SIG-M5 treated with dmso at 0.1 percent for 504 hours (cell line): ENCODE results near the gene CCDC47.
"Not testable (repeated sequence)": the region's sequence is repeated elsewhere in the genome, so short reads cannot be mapped to it uniquely, and the experiment has no call there.

ENCODE experiments used
- DNase-seq: peaks from one replicate; lab custom pipeline; 2025; ENCODE audit not compliant: unreplicated experiment; lab: John Stamatoyannopoulos, UW

CCDC47 gene

GRCh38 chr17:63773272-63774140 lies at the start of gene CCDC47:
TSS of gene CCDC47 (minus strand) at chr17:63773597. CDS start at chr17:63766175, 7,422 bp downstream.
- peak; percentile 99 for DNase-seq

- no peak for DNase-seq
Measured at GRCh38 chr17:63822537-63822936, 49.1 kb upstream of the CCDC47 start.

- DNase-seq, result no peak
Measured at GRCh38 chr17:63821804-63822203, 48.4 kb upstream of the CCDC47 start.

- no peak for DNase-seq
Measured at GRCh38 chr17:63820963-63821561, 47.7 kb upstream of the CCDC47 start.

GRCh38 chr17:63819585-63820537 lies 46.5 kb upstream of the CCDC47 start:
- no peak for DNase-seq

GRCh38 chr17:63819131-63819530 lies 45.7 kb upstream of the CCDC47 start:
- no peak for DNase-seq

GRCh38 chr17:63817736-63818385 lies 44.5 kb upstream of the CCDC47 start:
- no peak for DNase-seq

- no peak for DNase-seq
Measured at GRCh38 chr17:63816669-63817068, 43.3 kb upstream of the CCDC47 start.

GRCh38 chr17:63816123-63816522 lies 42.7 kb upstream of the CCDC47 start:
- DNase-seq, result no peak

GRCh38 chr17:63809970-63810369 lies 36.6 kb upstream of the CCDC47 start:
- DNase-seq, result no peak

- no peak for DNase-seq
Measured at GRCh38 chr17:63805591-63805990, 32.2 kb upstream of the CCDC47 start.

GRCh38 chr17:63804328-63804727 lies 30.9 kb upstream of the CCDC47 start:
- no peak for DNase-seq

- no peak for DNase-seq
Measured at GRCh38 chr17:63800783-63801182, 27.4 kb upstream of the CCDC47 start.

GRCh38 chr17:63798572-63799106 lies 25.2 kb upstream of the CCDC47 start:
- no peak for DNase-seq

GRCh38 chr17:63796375-63796774 lies 23.0 kb upstream of the CCDC47 start:
- DNase-seq, result not testable (repeated sequence)

- DNase-seq, result no peak
Measured at GRCh38 chr17:63792055-63792729, 18.8 kb upstream of the CCDC47 start.

GRCh38 chr17:63790057-63790456 lies 16.7 kb upstream of the CCDC47 start:
- DNase-seq, result no peak

- no peak for DNase-seq
Measured at GRCh38 chr17:63786971-63787711, 13.7 kb upstream of the CCDC47 start.

- no peak for DNase-seq
Measured at GRCh38 chr17:63786117-63786516, 12.7 kb upstream of the CCDC47 start.
